Measurements from ENCODE around the gene TANC1.

Gene TANC1

GRCh38 chr2:159109517-159109916, 141.1 kb downstream of the TANC1 start:
- no peak for TF ChIP-seq CTCF (IDR thresholded peaks at IDR 0.05; ENCODE audit: low read depth, low read length)
- no peak for DNase-seq (ENCODE audit: low read depth, low spot score)
- in situ Hi-C loops (cut with HindIII; ENCODE audit: low sequenced_read_pairs) = no loop called here
- H3K4me3 ChIP-seq (ENCODE audit: low read depth, low read length) = no peak overlapping the region

GRCh38 chr2:159110784-159111183, 142.3 kb downstream of the TANC1 start:
- no peak overlapping the region for H3K4me3 ChIP-seq (ENCODE audit: low read depth, low read length)
- TF ChIP-seq CTCF (IDR thresholded peaks at IDR 0.05; ENCODE audit: low read depth, low read length) = no peak
- no peak for DNase-seq (ENCODE audit: low read depth, low spot score)
- in situ Hi-C loops (cut with HindIII; ENCODE audit: low sequenced_read_pairs) = no loop called here

DNA sequence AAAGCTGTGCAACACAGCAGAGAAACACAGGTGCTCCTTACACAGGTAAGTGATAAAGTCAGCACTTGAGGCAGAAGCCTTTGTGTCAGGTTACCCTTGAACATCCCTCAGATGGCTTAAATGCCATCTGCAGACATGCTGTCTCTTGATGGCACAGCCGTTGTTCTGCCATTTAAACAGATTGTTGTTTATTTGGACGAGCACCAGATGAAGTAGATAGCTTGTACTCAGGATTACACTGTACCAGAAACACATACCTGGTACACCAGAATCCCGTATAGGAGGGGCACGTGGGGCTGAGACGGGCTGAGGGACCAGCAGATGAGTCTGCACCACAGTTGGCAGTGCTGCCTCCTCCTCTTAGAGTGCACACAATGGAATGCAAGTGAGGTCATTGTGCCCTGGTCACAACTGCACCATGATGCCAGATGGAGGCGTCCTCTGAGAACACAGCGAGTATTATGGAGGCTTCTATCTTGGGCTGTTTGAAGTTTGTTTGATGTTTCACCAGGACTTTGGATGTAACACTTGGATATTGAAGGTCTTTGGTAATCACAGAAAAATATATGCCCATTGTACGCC, 143.0 kb downstream of the TANC1 start:
- in situ Hi-C loops (cut with HindIII; ENCODE audit: low sequenced_read_pairs) = no loop called here
- H3K4me3 ChIP-seq (ENCODE audit: low read depth, low read length) = no peak overlapping the region
- DNase-seq (ENCODE audit: low read depth, low spot score) = no peak
- TF ChIP-seq CTCF (IDR thresholded peaks at IDR 0.05; ENCODE audit: low read depth, low read length) = no peak

GRCh38 chr2:159114835-159115234, 146.4 kb downstream of the TANC1 start:
- no peak for DNase-seq (ENCODE audit: low read depth, low spot score)
- no peak overlapping the region for H3K4me3 ChIP-seq (ENCODE audit: low read depth, low read length)
- TF ChIP-seq CTCF (IDR thresholded peaks at IDR 0.05; ENCODE audit: low read depth, low read length) = no peak
- in situ Hi-C loops (cut with HindIII; ENCODE audit: low sequenced_read_pairs) = no loop called here

GRCh38 chr2:159116922-159117321, 148.5 kb downstream of the TANC1 start:
- no peak for DNase-seq (ENCODE audit: low read depth, low spot score)
- in situ Hi-C loops (cut with HindIII; ENCODE audit: low sequenced_read_pairs) = no loop called here
- TF ChIP-seq CTCF (IDR thresholded peaks at IDR 0.05; ENCODE audit: low read depth, low read length) = no peak
- H3K4me3 ChIP-seq (ENCODE audit: low read depth, low read length) = no peak overlapping the region

DNA sequence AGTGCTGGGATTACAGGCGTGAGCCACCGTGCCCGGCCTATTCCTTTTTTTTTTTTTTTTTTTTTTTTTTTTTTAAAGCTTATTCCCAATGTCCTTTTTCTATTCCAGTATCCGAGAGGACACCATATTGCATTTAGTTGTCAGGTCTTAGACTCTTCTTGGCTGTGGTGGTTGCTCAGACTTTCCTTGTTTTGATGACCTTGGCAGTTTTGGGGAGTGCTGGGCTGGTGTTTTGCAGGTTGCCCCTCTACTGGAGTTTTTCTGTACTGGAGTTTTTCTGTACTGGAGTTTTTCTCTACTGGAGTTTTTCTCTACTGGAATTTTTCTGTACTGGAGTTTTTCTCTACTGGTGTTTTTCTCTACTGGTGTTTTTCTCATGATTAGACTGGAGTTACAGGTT, 149.2 kb downstream of the TANC1 start:
- no peak for TF ChIP-seq CTCF (IDR thresholded peaks at IDR 0.05; ENCODE audit: low read depth, low read length)
- H3K4me3 ChIP-seq (ENCODE audit: low read depth, low read length) = no peak overlapping the region
- in situ Hi-C loops (cut with HindIII; ENCODE audit: low sequenced_read_pairs) = no loop called here
- no peak for DNase-seq (ENCODE audit: low read depth, low spot score)
